ENCODE data around the gene MPO. TPM values are rescaled to one million over a fixed set of nuclear protein-coding genes. Genes with fewer than 3 reads are reported as not detected.
A peak's percentile ranks its signal among the peaks of the same experiment; 100 is the strongest.

MPO gene
- total and polyA plus RNA-seq, 9 of the 15 experiments (the other 6 are each of a cell fraction or from before 2014, with no cell fraction given), result 0.04 to 0.47 (median 0.39) TPM; not detected in 6

DNA sequence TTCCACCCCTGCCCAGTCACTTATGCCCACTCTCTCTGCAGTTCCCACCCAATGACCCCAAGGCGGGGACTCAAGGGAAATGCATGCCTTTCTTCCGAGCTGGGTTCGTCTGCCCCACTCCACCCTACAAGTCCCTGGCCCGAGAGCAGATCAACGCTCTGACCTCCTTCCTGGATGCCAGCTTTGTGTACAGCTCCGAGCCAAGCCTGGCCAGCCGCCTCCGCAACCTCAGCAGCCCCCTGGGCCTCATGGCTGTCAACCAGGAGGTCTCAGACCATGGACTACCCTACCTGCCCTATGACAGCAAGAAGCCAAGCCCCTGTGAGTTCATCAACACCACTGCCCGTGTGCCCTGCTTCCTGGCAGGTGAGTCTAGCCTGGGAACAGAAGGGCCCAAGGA, 28.6 kb downstream of the MPO start:
- DNase-seq (ENCODE audit: extremely low read depth in 1 of 4, low spot score in 3 of 4), result no peak
- Histone ChIP-seq H3K79me2 (ENCODE audit: control insufficient read depth, insufficient read depth, low read length) (no peaks in the 10 kb centered on the region), H3K9ac (ENCODE audit: insufficient read depth in 1 of 2, low read depth in 2 of 2, low read length in 2 of 2) (0 out of 4 replicates have a peak overlapping the region, but pooled peaks of 1 of the 2 experiments have one; percentile 9), H3K27ac (ENCODE audit: extremely low read depth, low read depth, low read length) (no peak overlapping the region), H3K27me3 (ENCODE audit: control insufficient read depth in 2 of 2, insufficient read depth in 2 of 2, low read length in 2 of 2) (peaks cover 0 to 9% of the 10 kb centered on the region in 2 experiments; a peak in 1 of 5 replicates), H3K9me1 (ENCODE audit: control insufficient read depth, insufficient read depth, low read length) (no peaks in the 10 kb centered on the region), H3K36me3 (ENCODE audit: control insufficient read depth, insufficient read depth, low read length) (no peaks in the 10 kb centered on the region), H3K4me2 (ENCODE audit: insufficient read depth, low read length) (no peak overlapping the region), H3K4me1 (replicated peaks in 1 of 2; ENCODE audit: control insufficient read depth in 2 of 2, insufficient read depth in 2 of 2, low read length in 2 of 2) (peaks cover 3 to 15% of the 10 kb centered on the region in 2 experiments; a peak in 4 of 5 replicates), H4K20me1 (replicated peaks; ENCODE audit: control insufficient read depth, insufficient read depth, low read length) (no peaks in the 10 kb centered on the region), H3K4me3 (no peak overlapping the region), H3K9me3 (replicated peaks; ENCODE audit: control insufficient read depth, insufficient read depth, low read depth, low read length) (no peaks in the 10 kb centered on the region; the same call in 1 of the 2 replicates), H2AFZ (ENCODE audit: low read depth, low read length) (no peak overlapping the region)
- CTCF ChIA-PET (ENCODE audit: low intra/inter-chr PET ratio), result no interaction called here
- WGBS (ENCODE audit: insufficient coverage, low coverage, missing lambda C conversion rate), result 10% methylated on average over 6 of the region's 9 CpGs
- no peak for FAIRE-seq
- BruUV-seq (replicated peaks), result no TSS peak
- intact Hi-C loops (cut with micrococcal nuclease) (loop anchor here (5.0 kb wide), 1 partner anchor 130 kb away; no protein-coding TSS in a partner anchor), in situ Hi-C loops (cut with MboI) (no loop called here)
- TF ChIP-seq SRSF9 (IDR thresholded peaks at IDR 0.05; ENCODE audit: borderline replicate concordance, low read depth, low read length) (no peak), AFF1 (IDR thresholded peaks at IDR 0.05; ENCODE audit: low read depth in 1 of 2, partially characterized antibody in 2 of 2) (no peak), ASH1L (IDR thresholded peaks at IDR 0.05; ENCODE audit: borderline replicate concordance, low read depth, partially characterized antibody) (no peak), ZNF184 (CRISPR knock-in tag; IDR thresholded peaks at IDR 0.05) (no peak), TCF3 (CRISPR knock-in tag; IDR thresholded peaks at IDR 0.05) (no peak), ZSCAN32 (CRISPR knock-in tag; IDR thresholded peaks at IDR 0.05) (no peak), THAP12 (CRISPR knock-in tag; IDR thresholded peaks at IDR 0.05) (no peak), SRSF7 (optimal IDR thresholded peaks at IDR 0.05; ENCODE audit: low read depth, low read length) (no peak)
- ATAC-seq, result no peak
- POLR2A ChIA-PET, result no interaction called here
